ENCODE results near the gene STEEP1. TPM values are rescaled to one million over a fixed set of nuclear protein-coding genes. Genes with fewer than 3 reads are reported as not detected.

Gene STEEP1
- total RNA-seq, 3 donors from 2014 or later (not counting 1 experiment from before 2014, with no cell fraction given) = 23.5 to 29.2 (median 23.8) TPM

DNA sequence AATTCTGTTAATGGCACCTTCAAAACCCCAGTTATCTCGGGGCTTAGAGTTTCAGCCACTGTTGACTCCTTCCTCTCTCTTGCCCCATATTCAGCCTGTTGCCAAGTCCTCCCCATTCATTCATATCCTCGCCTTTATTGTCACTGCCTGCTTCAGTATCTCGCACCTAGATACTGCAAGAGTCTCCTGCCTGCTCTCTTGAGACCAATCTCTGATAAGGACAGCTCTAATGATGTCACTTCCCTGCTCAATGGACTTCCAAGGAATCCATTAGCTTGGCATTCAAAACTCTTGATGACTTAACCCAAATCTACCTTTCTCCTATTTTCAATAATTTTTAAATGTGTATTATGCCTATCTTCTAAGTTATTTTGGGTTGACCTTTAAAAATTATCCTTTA, 8.0 kb upstream of the STEEP1 start:
- Histone ChIP-seq H3K27me3 (ENCODE audit: control insufficient read depth, insufficient read depth, low read length) (no peaks in the 10 kb centered on the region), H3K4me1 (ENCODE audit: control insufficient read depth, insufficient read depth, low read length) (peaks cover 11% of the 10 kb centered on the region), H3K36me3 (ENCODE audit: control insufficient read depth, insufficient read depth, low read length) (no peaks in the 10 kb centered on the region), H3K9me3 (ENCODE audit: control insufficient read depth, insufficient read depth, low read length) (no peaks in the 10 kb centered on the region), H3K27ac (ENCODE audit: low read length) (no peak overlapping the region), H3K4me3 (ENCODE audit: low read length) (no peak overlapping the region)
- DNase-seq = no peak
- no peak for ATAC-seq
- Mint-ChIP-seq H3K4me1 (peaks cover 0 to 14% of the 10 kb centered on the region in 2 donors), H3K27me3 (ENCODE audit: low read depth in 2 of 2) (peaks cover 0 to 7% of the 10 kb centered on the region in 2 donors), H3K27ac (peak overlapping the region in 1 of 2 donors; percentile 94), H3K9me3 (no peaks in the 10 kb centered on the region), H3K4me3 (peak overlapping the region; percentile 5), H3K36me3 (no peaks in the 10 kb centered on the region)
- TF ChIP-seq, protein P1, sequence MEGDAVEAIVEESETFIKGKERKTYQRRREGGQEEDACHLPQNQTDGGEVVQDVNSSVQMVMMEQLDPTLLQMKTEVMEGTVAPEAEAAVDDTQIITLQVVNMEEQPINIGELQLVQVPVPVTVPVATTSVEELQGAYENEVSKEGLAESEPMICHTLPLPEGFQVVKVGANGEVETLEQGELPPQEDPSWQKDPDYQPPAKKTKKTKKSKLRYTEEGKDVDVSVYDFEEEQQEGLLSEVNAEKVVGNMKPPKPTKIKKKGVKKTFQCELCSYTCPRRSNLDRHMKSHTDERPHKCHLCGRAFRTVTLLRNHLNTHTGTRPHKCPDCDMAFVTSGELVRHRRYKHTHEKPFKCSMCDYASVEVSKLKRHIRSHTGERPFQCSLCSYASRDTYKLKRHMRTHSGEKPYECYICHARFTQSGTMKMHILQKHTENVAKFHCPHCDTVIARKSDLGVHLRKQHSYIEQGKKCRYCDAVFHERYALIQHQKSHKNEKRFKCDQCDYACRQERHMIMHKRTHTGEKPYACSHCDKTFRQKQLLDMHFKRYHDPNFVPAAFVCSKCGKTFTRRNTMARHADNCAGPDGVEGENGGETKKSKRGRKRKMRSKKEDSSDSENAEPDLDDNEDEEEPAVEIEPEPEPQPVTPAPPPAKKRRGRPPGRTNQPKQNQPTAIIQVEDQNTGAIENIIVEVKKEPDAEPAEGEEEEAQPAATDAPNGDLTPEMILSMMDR (IDR thresholded peaks at IDR 0.05) = no peak
- intact Hi-C loops (cut with micrococcal nuclease) = loop anchor here (10.0 kb wide), 1 partner anchor 182 kb away; the partner anchor contains the start of gene SOWAHD
- 78% methylated on average over 3 of the region's 3 CpGs for WGBS (ENCODE audit: insufficient coverage)

DNA sequence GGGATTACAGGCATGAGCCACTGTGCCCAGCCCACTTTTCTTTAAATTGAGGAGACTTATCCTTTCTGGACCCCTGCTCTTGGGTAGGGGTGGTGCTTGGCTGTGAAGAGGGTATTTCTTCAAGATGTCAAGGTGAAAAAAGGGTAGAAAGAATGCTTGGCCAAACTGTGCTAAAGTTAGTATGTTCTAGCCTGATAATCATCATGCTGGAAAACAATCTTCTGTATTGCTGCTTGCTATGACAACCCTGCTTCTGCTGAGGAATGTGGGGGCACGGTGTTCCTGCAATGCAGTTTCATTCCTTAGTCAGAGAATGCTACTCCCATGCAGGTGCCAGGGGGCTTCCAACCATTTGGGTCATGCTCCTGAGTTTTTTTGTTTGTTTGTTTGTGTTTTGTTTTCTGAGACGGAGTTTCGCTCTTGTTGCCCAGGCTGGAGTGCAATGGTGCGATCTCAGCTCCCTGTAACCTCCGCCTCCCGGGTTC, 5.2 kb upstream of the STEEP1 start:
- Mint-ChIP-seq H3K27ac (no peak overlapping the region), H3K4me3 (no peak overlapping the region), H3K9me3 (no peaks in the 10 kb centered on the region), H3K4me1 (peaks cover 0 to 14% of the 10 kb centered on the region in 2 donors), H3K27me3 (ENCODE audit: low read depth in 2 of 2) (peaks cover 0 to 7% of the 10 kb centered on the region in 2 donors), H3K36me3 (no peaks in the 10 kb centered on the region)
- H3K36me3 ChIP-seq (ENCODE audit: control insufficient read depth, insufficient read depth, low read length) = no peaks in the 10 kb centered on the region
- H3K4me1 ChIP-seq (ENCODE audit: control insufficient read depth, insufficient read depth, low read length) = peaks cover 8% of the 10 kb centered on the region
- H3K9me3 ChIP-seq (ENCODE audit: control insufficient read depth, insufficient read depth, low read length) = no peaks in the 10 kb centered on the region
- H3K27me3 ChIP-seq (ENCODE audit: control insufficient read depth, insufficient read depth, low read length) = no peaks in the 10 kb centered on the region
- ATAC-seq = no peak
- H3K4me3 ChIP-seq (ENCODE audit: low read length) = no peak overlapping the region
- WGBS (ENCODE audit: insufficient coverage) = 97% methylated on average over 6 of the region's 6 CpGs
- no peak for DNase-seq
- intact Hi-C loops (cut with micrococcal nuclease) = loop anchor here (10.0 kb wide), 1 partner anchor 184 kb away; the partner anchor contains the start of gene SOWAHD
- TF ChIP-seq, protein P1 (IDR thresholded peaks at IDR 0.05) = no peak
- no peak overlapping the region for H3K27ac ChIP-seq (ENCODE audit: low read length)

DNA sequence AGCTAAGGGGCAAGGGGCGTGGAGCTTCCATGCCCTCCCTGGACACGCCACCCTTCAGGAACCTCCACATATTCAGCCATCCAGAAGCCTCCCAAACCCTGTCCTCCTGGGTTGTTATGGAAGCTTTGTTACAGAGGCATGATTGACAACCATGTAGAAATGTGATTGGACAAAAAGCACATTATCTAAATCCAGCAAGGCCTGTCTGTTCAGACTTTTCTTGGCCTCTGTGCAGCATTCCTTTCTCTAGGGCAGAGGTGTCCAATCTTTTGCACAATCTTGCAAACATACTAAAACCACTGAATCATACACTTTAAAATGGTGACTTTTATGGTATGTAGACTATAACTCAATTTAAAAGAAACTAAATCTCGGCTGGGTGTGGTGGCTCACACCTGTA, 12.7 kb downstream of the STEEP1 start:
- Histone ChIP-seq H3K36me3 (ENCODE audit: control insufficient read depth, insufficient read depth, low read length) (peaks cover 4% of the 10 kb centered on the region), H3K4me1 (ENCODE audit: control insufficient read depth, insufficient read depth, low read length) (no peaks in the 10 kb centered on the region), H3K27ac (ENCODE audit: low read length) (no peak overlapping the region), H3K4me3 (ENCODE audit: low read length) (no peak overlapping the region), H3K27me3 (ENCODE audit: control insufficient read depth, insufficient read depth, low read length) (no peaks in the 10 kb centered on the region), H3K9me3 (ENCODE audit: control insufficient read depth, insufficient read depth, low read length) (no peaks in the 10 kb centered on the region)
- ATAC-seq = no peak
- Mint-ChIP-seq H3K4me3 (no peak overlapping the region), H3K9me3 (no peaks in the 10 kb centered on the region), H3K27me3 (ENCODE audit: low read depth in 2 of 2) (no peaks in the 10 kb centered on the region), H3K36me3 (no peaks in the 10 kb centered on the region), H3K4me1 (peaks cover 0 to 10% of the 10 kb centered on the region in 2 donors), H3K27ac (no peak overlapping the region)
- intact Hi-C loops (cut with micrococcal nuclease) = no loop called here
- no peak for DNase-seq
- TF ChIP-seq, protein P1 (IDR thresholded peaks at IDR 0.05) = no peak
- WGBS (ENCODE audit: insufficient coverage) = no CpG with 5 or more reads among the region's 3 CpGs

Measured in natural killer cell (primary cell).